Muscle of leg (tissue), 11 donors: ENCODE results near the gene ZDHHC14. TPM values are rescaled to one million over a fixed set of nuclear protein-coding genes. Genes with fewer than 3 reads are reported as not detected.
A peak's percentile ranks its signal among the peaks of the same experiment; 100 is the strongest.

Experiments
- DNase-seq: peaks from one replicate; pipeline ENCODE4 v3.0.0; 2013
- H3K27ac ChIP-seq: one replicate; pipeline ENCODE4 v1.5.1; 2013; ENCODE audit warnings: mild to moderate bottlenecking, low read length, control low read depth
- H3K27me3 ChIP-seq: one replicate; pipeline ENCODE4 v1.6.1; 2013; ENCODE audit warnings: low read length; ENCODE audit not compliant: control insufficient read depth, insufficient read depth
- H3K36me3 ChIP-seq: one replicate; pipeline ENCODE4 v1.6.1; 2013; ENCODE audit warnings: low read length; ENCODE audit not compliant: control insufficient read depth, insufficient read depth
- H3K4me1 ChIP-seq: one replicate; pipeline ENCODE4 v1.6.1; 2013; ENCODE audit warnings: low read length; ENCODE audit not compliant: control insufficient read depth, insufficient read depth
- H3K4me3 ChIP-seq: one replicate; pipeline ENCODE4 v1.5.1; 2013; ENCODE audit warnings: low read length, control low read depth
- H3K9me3 ChIP-seq: replicated peaks from 2 replicates; pipeline ENCODE4 v1.6.1; 2013; ENCODE audit warnings: low read depth, low read length; ENCODE audit not compliant: control insufficient read depth
- WGBS: methylation state at CpG from one replicate; pipeline ENCODE4 v1.1.5; 2013; ENCODE audit warnings: missing lambda C conversion rate; ENCODE audit not compliant: insufficient coverage; 5-methylcytosine and 5-hydroxymethylcytosine counted together
- polyA plus RNA-seq, 8 donors: library from polyadenylated mRNA; unstranded; fragments of 120-200 nt; gene quantifications; one replicate each; pipeline versions ENCODE4 v1.2.1 to v1.2.3, GENCODE V29; 2013; ENCODE audit warnings: inconsistent platforms in 1 of 8, low replicate concordance in 1 of 8; ENCODE audit not compliant: insufficient read length in 8 of 8, insufficient read depth in 1 of 8
- total RNA-seq: library from RNA; stranded (reverse); fragments of 120-200 nt; gene quantifications from one replicate; pipeline ENCODE4 v1.2.4, GENCODE V29; 2013

The ZDHHC14 gene
- total and polyA plus RNA-seq, 9 donors, result 3.4 to 8.9 (median 5.7) TPM

- H3K4me1 ChIP-seq, result peaks cover 15% of the 10 kb centered on the region
- no peak overlapping the region for H3K4me3 ChIP-seq
- H3K36me3 ChIP-seq, result no peaks in the 10 kb centered on the region
- H3K27me3 ChIP-seq, result no peaks in the 10 kb centered on the region
- no peak overlapping the region for H3K27ac ChIP-seq
- no CpG with 5 or more reads among the region's 1 CpG for WGBS
- H3K9me3 ChIP-seq, result no peaks in the 10 kb centered on the region
- DNase-seq, result no peak
These were observed 141.5 kb downstream of the ZDHHC14 start for GRCh38 chr6:157522472-157522871.

- Histone ChIP-seq H3K9me3 (no peaks in the 10 kb centered on the region), H3K36me3 (no peaks in the 10 kb centered on the region), H3K4me3 (no peak overlapping the region), H3K27ac (no peak overlapping the region), H3K4me1 (peaks cover 5% of the 10 kb centered on the region), H3K27me3 (no peaks in the 10 kb centered on the region)
- WGBS, result 86% methylated on average over 1 of the region's 2 CpGs
- DNase-seq, result no peak
These were observed 143.7 kb downstream of the ZDHHC14 start for GRCh38 chr6:157524735-157525134.

- Histone ChIP-seq H3K36me3 (no peaks in the 10 kb centered on the region), H3K9me3 (no peaks in the 10 kb centered on the region), H3K4me3 (no peak overlapping the region), H3K27me3 (no peaks in the 10 kb centered on the region), H3K27ac (no peak overlapping the region), H3K4me1 (peaks cover 2% of the 10 kb centered on the region)
- WGBS, result 74% methylated on average over 5 of the region's 7 CpGs
- no peak for DNase-seq
These were observed 144.4 kb downstream of the ZDHHC14 start for GRCh38 chr6:157525292-157525889.

GRCh38 chr6:157525918-157526425, 145.0 kb downstream of the ZDHHC14 start:
- Histone ChIP-seq H3K9me3 (no peaks in the 10 kb centered on the region), H3K36me3 (no peaks in the 10 kb centered on the region), H3K4me1 (peaks cover 2% of the 10 kb centered on the region), H3K4me3 (no peak overlapping the region), H3K27ac (no peak overlapping the region), H3K27me3 (no peaks in the 10 kb centered on the region)
- WGBS, result 59% methylated on average over 2 of the region's 5 CpGs
- DNase-seq, result no peak

- Histone ChIP-seq H3K4me1 (peaks cover 9% of the 10 kb centered on the region), H3K9me3 (no peaks in the 10 kb centered on the region), H3K27me3 (no peaks in the 10 kb centered on the region), H3K36me3 (no peaks in the 10 kb centered on the region), H3K4me3 (no peak overlapping the region), H3K27ac (peak overlapping the region; percentile 68)
- WGBS, result 22% methylated on average over 3 of the region's 4 CpGs
- peak; percentile 95 for DNase-seq
These were observed 146.5 kb downstream of the ZDHHC14 start for GRCh38 chr6:157527471-157527907.

GRCh38 chr6:157528931-157529653, 148.1 kb downstream of the ZDHHC14 start:
- H3K9me3 ChIP-seq, result no peaks in the 10 kb centered on the region
- no peak overlapping the region for H3K27ac ChIP-seq
- no CpG with 5 or more reads among the region's 5 CpGs for WGBS
- peaks cover 9% of the 10 kb centered on the region for H3K4me1 ChIP-seq
- no peaks in the 10 kb centered on the region for H3K36me3 ChIP-seq
- no peak overlapping the region for H3K4me3 ChIP-seq
- DNase-seq, result peak; percentile 60
- no peaks in the 10 kb centered on the region for H3K27me3 ChIP-seq

GRCh38 chr6:157529654-157530039, 148.7 kb downstream of the ZDHHC14 start:
- WGBS, result no CpG with 5 or more reads among the region's 2 CpGs
- H3K27ac ChIP-seq, result no peak overlapping the region
- no peaks in the 10 kb centered on the region for H3K27me3 ChIP-seq
- peaks cover 9% of the 10 kb centered on the region for H3K4me1 ChIP-seq
- H3K4me3 ChIP-seq, result no peak overlapping the region
- no peaks in the 10 kb centered on the region for H3K36me3 ChIP-seq
- no peaks in the 10 kb centered on the region for H3K9me3 ChIP-seq
- DNase-seq, result no peak

- Histone ChIP-seq H3K4me3 (no peak overlapping the region), H3K27me3 (no peaks in the 10 kb centered on the region), H3K9me3 (no peaks in the 10 kb centered on the region), H3K27ac (no peak overlapping the region), H3K4me1 (peaks cover 11% of the 10 kb centered on the region), H3K36me3 (no peaks in the 10 kb centered on the region)
- no CpG with 5 or more reads among the region's 4 CpGs for WGBS
- DNase-seq, result no peak
These were observed 149.1 kb downstream of the ZDHHC14 start for GRCh38 chr6:157530126-157530525.

GRCh38 chr6:157530724-157531168, 149.8 kb downstream of the ZDHHC14 start:
- no peaks in the 10 kb centered on the region for H3K27me3 ChIP-seq
- H3K9me3 ChIP-seq, result no peaks in the 10 kb centered on the region
- H3K36me3 ChIP-seq, result no peaks in the 10 kb centered on the region
- no peak for DNase-seq
- no peak overlapping the region for H3K4me3 ChIP-seq
- H3K27ac ChIP-seq, result no peak overlapping the region
- H3K4me1 ChIP-seq, result peaks cover 16% of the 10 kb centered on the region
- WGBS, result 69% methylated on average over 6 of the region's 10 CpGs

- WGBS, result 52% methylated on average over 17 of the region's 25 CpGs
- no peak overlapping the region for H3K4me3 ChIP-seq
- DNase-seq, result peak; percentile 34
- no peaks in the 10 kb centered on the region for H3K36me3 ChIP-seq
- H3K27me3 ChIP-seq, result no peaks in the 10 kb centered on the region
- H3K9me3 ChIP-seq, result no peaks in the 10 kb centered on the region
- no peak overlapping the region for H3K27ac ChIP-seq
- peaks cover 16% of the 10 kb centered on the region for H3K4me1 ChIP-seq
These were observed 150.4 kb downstream of the ZDHHC14 start for GRCh38 chr6:157531169-157531985.
